ENCODE measurements around the gene APOBEC3B.

Gene APOBEC3B

DNA sequence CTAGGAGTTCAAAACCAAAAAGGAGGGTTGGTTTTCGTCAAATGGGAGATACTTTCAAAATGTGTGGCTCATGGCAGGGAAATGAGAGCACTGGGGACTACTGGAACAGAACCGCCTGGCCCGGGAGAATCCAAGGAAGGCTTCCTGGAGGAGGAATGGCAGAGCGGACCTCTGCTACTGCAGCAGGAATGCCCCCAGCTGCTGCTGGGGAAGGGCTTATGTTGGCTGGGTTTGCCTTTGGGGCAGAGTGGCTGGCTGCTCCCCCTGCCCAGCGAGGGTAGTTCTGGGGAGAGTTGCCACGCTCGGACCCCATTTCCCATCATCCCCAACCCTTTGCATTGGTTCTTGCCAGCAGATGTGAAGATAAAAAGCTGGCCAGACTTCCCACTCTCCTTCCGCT lies 35.4 kb upstream of the APOBEC3B start:
- DNase-seq (ENCODE audit: low spot score), result no peak
- TF ChIP-seq, protein P1, sequence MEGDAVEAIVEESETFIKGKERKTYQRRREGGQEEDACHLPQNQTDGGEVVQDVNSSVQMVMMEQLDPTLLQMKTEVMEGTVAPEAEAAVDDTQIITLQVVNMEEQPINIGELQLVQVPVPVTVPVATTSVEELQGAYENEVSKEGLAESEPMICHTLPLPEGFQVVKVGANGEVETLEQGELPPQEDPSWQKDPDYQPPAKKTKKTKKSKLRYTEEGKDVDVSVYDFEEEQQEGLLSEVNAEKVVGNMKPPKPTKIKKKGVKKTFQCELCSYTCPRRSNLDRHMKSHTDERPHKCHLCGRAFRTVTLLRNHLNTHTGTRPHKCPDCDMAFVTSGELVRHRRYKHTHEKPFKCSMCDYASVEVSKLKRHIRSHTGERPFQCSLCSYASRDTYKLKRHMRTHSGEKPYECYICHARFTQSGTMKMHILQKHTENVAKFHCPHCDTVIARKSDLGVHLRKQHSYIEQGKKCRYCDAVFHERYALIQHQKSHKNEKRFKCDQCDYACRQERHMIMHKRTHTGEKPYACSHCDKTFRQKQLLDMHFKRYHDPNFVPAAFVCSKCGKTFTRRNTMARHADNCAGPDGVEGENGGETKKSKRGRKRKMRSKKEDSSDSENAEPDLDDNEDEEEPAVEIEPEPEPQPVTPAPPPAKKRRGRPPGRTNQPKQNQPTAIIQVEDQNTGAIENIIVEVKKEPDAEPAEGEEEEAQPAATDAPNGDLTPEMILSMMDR (IDR thresholded peaks at IDR 0.05; ENCODE audit: extremely low read depth, missing control alignments), result no peak

- no peak for DNase-seq (ENCODE audit: low spot score)
- TF ChIP-seq, protein P1 (IDR thresholded peaks at IDR 0.05; ENCODE audit: extremely low read depth, missing control alignments), result no peak
Measured at GRCh38 chr22:38947321-38948140, 34.6 kb upstream of the APOBEC3B start.

- TF ChIP-seq, protein P1 (IDR thresholded peaks at IDR 0.05; ENCODE audit: extremely low read depth, missing control alignments), result no peak
- DNase-seq (ENCODE audit: low spot score), result no peak
Measured at GRCh38 chr22:38948181-38948940, 33.8 kb upstream of the APOBEC3B start.

DNA sequence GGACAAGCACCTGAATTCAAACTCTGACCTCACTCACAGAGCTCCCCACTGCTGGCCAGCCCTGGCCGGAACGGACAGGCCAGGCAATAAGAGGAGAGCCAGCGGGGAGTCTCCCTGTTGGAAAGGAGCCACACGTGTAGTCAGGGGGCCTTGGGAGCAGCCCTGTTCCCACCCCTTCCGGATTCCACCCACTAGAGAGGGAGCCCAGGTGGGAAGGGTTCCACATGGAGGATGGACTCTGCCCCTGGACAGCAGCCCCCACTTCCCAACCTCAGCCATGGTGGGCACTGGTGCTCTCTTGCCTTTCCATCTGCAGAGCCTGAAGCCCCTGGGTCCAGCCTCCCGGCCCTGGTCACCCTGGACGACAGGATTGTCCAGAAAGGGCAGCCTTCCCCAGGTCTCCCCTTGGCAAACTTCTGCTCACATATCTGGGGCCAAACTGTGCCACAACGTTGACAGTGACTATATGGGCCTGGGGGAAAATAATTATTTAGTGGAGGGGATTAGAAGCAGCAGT lies 32.2 kb upstream of the APOBEC3B start:
- TF ChIP-seq, protein P1 (IDR thresholded peaks at IDR 0.05; ENCODE audit: extremely low read depth, missing control alignments), result no peak

GRCh38 chr22:38950527-38951295 lies 31.4 kb upstream of the APOBEC3B start:
- DNase-seq (ENCODE audit: low spot score), result no peak
- TF ChIP-seq, protein P1 (IDR thresholded peaks at IDR 0.05; ENCODE audit: extremely low read depth, missing control alignments), result no peak

More for the DNA sequence above, 32.2 kb upstream of the APOBEC3B start:
- no peak for DNase-seq (ENCODE audit: low spot score)

DNA sequence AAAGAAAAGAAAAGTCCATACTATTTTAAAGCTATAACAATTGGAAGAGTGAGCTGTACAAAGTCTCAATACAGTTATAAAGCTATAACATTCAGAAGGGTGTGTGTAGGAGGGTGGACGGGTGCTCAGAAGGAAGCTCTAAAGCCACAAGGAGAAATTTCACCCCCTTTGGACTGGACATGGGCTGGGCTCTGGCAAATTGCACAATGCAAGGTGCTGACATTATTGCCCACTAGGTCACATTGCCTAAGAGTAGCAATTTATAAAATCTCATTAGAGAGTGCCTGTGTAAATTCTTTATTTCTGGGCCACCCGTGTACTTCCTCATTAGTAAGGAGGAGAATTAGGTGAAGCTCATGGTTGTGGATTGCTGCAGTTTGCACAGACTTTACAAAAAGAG lies 30.4 kb upstream of the APOBEC3B start:
- DNase-seq (ENCODE audit: low spot score), result no peak
- TF ChIP-seq, protein P1 (IDR thresholded peaks at IDR 0.05; ENCODE audit: extremely low read depth, missing control alignments), result no peak

Data from GM20000 (cell line).